ENCODE results near the gene PHF2. TPM values are rescaled to one million over a fixed set of nuclear protein-coding genes. Genes with fewer than 3 reads are reported as not detected.

The PHF2 gene
- total RNA-seq, 4 donors from 2014 or later: 21.1 to 38.2 (median 21.3) TPM

DNA sequence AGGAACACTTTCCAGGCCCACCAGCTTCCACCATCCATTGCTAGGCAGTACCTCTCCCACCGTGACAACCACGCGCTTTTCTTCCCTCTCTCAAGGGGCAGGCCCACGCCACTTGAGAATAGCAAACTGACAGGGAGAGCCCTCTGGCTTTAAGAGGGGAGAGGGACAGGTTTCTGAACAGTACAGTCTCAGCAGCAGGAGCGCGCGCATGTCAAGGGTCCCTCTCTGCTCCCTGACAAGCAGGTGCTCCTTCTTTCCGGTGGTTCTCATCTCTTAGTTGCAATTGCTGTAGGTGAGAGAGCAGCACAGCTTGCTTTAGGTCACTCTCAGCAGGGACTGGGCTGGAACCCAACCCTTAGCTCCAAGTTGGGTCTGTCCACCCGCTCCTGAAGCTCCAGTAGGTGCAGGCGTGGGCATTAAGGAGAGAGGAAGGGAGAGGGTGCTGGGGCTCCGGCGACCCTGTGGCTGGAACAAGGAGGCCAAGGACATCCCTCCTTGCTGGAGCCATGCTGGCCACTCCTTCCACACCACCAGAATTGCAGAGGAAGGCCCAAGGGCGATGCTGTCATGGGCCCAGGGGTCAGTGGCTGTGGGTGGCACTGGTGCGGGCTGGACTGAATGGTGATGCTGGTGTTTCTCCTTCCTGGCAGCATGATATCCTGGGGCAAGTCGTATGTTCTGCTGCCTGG, 9.0 kb upstream of the PHF2 start:
- Histone ChIP-seq H3K9me3 (no peaks in the 10 kb centered on the region), H3K36me3 (peaks cover 0 to 20% (median 8%) of the 10 kb centered on the region in 4 donors), H3K27ac (peak overlapping the region; percentile 91 to 95 (median 94)), H3K27me3 (no peaks in the 10 kb centered on the region), H3K4me3 (peak overlapping the region in 3 of 4 donors; percentile 43 to 56 (median 44)), H3K4me1 (peaks cover 4 to 13% (median 8%) of the 10 kb centered on the region in 4 donors)
- intact Hi-C loops (cut with DNase I; ENCODE audit: low total_unique reads): loop anchor here (5.0 kb wide), 1 partner anchor 115 kb away; the partner anchor contains the start of genes FAM120A and FAM120AOS
- 63 to 67% methylated on average over 7 to 15 of the region's 15 CpGs for WGBS, 2 donors (ENCODE audit: low coverage in 1 of 2)
- no peak for DNase-seq
- in situ Hi-C loops (cut with MboI; ENCODE audit: low pct_ligation_motif_present in 1 of 4, low pct_unique_long_range_greater_than_20kb in 1 of 4, low sequenced_read_pairs in 3 of 4): loop anchor here in 2 of 4 donors (10.0 to 25.0 kb wide), 2 partner anchors 113 to 405 kb away; partner anchors contain the start of genes FAM120A (in 1 of the 2) and FAM120AOS (in 1 of the 2)
- TF ChIP-seq, protein P1, sequence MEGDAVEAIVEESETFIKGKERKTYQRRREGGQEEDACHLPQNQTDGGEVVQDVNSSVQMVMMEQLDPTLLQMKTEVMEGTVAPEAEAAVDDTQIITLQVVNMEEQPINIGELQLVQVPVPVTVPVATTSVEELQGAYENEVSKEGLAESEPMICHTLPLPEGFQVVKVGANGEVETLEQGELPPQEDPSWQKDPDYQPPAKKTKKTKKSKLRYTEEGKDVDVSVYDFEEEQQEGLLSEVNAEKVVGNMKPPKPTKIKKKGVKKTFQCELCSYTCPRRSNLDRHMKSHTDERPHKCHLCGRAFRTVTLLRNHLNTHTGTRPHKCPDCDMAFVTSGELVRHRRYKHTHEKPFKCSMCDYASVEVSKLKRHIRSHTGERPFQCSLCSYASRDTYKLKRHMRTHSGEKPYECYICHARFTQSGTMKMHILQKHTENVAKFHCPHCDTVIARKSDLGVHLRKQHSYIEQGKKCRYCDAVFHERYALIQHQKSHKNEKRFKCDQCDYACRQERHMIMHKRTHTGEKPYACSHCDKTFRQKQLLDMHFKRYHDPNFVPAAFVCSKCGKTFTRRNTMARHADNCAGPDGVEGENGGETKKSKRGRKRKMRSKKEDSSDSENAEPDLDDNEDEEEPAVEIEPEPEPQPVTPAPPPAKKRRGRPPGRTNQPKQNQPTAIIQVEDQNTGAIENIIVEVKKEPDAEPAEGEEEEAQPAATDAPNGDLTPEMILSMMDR (IDR thresholded peaks at IDR 0.05): no peak
- TF ChIP-seq POLR2A (IDR thresholded peaks at IDR 0.05) (no peak), EP300 (IDR thresholded peaks at IDR 0.05; ENCODE audit: low read depth) (no peak)

DNA sequence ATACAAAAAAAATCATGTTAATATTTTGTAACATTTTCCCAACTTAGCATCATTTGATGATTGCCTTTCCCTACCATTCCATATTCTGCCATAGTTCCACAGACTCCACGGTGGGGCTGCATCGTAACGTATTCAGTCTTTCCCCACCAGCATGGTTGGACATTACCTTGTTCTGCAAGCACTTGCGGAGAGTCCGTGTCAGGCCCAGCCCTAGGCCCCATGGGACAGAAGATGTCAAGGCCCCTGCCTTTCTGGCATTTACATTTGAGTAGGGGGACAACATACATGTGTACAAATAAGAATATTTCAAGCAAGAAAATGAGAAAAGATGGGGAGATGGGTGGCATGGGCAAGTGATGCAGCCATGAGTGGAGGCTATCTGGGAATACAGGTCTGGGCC, 8.2 kb upstream of the PHF2 start:
- Histone ChIP-seq H3K4me1 (peaks cover 4 to 13% (median 8%) of the 10 kb centered on the region in 4 donors), H3K36me3 (peaks cover 0 to 12% (median 5%) of the 10 kb centered on the region in 4 donors), H3K9me3 (no peaks in the 10 kb centered on the region), H3K4me3 (no peak overlapping the region), H3K27ac (no peak overlapping the region), H3K27me3 (no peaks in the 10 kb centered on the region)
- WGBS, 2 donors (ENCODE audit: low coverage in 1 of 2): 94 to 96% methylated on average over 3 to 5 of the region's 5 CpGs
- no peak for TF ChIP-seq POLR2AphosphoS5 (IDR thresholded peaks at IDR 0.05)
- TF ChIP-seq, protein P1 (IDR thresholded peaks at IDR 0.05): no peak
- TF ChIP-seq POLR2A (IDR thresholded peaks at IDR 0.05): no peak
- TF ChIP-seq EP300 (IDR thresholded peaks at IDR 0.05; ENCODE audit: low read depth): no peak
- intact Hi-C loops (cut with DNase I; ENCODE audit: low total_unique reads) (loop anchor here (5.0 kb wide), 1 partner anchor 116 kb away; the partner anchor contains the start of genes FAM120A and FAM120AOS), in situ Hi-C loops (cut with MboI; ENCODE audit: low pct_ligation_motif_present in 1 of 4, low pct_unique_long_range_greater_than_20kb in 1 of 4, low sequenced_read_pairs in 3 of 4) (loop anchor here in 2 of 4 donors (10.0 to 25.0 kb wide), 2 partner anchors 113 to 406 kb away; partner anchors contain the start of genes FAM120A (in 1 of the 2) and FAM120AOS (in 1 of the 2))
- no peak for DNase-seq

GRCh38 chr9:93569621-93570174, 6.7 kb upstream of the PHF2 start:
- in situ Hi-C loops (cut with MboI; ENCODE audit: low pct_ligation_motif_present in 1 of 4, low pct_unique_long_range_greater_than_20kb in 1 of 4, low sequenced_read_pairs in 3 of 4) (loop anchor here in 2 of 4 donors (10.0 to 25.0 kb wide), 2 partner anchors 115 to 407 kb away; partner anchors contain the start of genes FAM120A (in 1 of the 2) and FAM120AOS (in 1 of the 2)), intact Hi-C loops (cut with DNase I; ENCODE audit: low total_unique reads) (loop anchor here (5.0 kb wide), 1 partner anchor 117 kb away; the partner anchor contains the start of genes FAM120A and FAM120AOS)
- WGBS, 2 donors (ENCODE audit: low coverage in 1 of 2): 85% methylated on average over 1 of the region's 1 CpG; no CpG with 5 or more reads in 1 of the 2 donors
- Histone ChIP-seq H3K4me1 (peaks cover 4 to 13% (median 8%) of the 10 kb centered on the region in 4 donors), H3K36me3 (no peaks in the 10 kb centered on the region), H3K27me3 (no peaks in the 10 kb centered on the region), H3K9me3 (no peaks in the 10 kb centered on the region), H3K27ac (no peak overlapping the region), H3K4me3 (no peak overlapping the region)
- TF ChIP-seq POLR2AphosphoS5 (IDR thresholded peaks at IDR 0.05) (no peak), POLR2A (IDR thresholded peaks at IDR 0.05) (no peak), EP300 (IDR thresholded peaks at IDR 0.05; ENCODE audit: low read depth) (no peak)
- TF ChIP-seq, protein P1 (IDR thresholded peaks at IDR 0.05): no peak
- DNase-seq: no peak

- WGBS, 2 donors (ENCODE audit: low coverage in 1 of 2): 94 to 95% methylated on average over 2 of the region's 2 CpGs
- no peak overlapping the region for H3K27ac ChIP-seq
- H3K4me1 ChIP-seq: peaks cover 7 to 15% (median 11%) of the 10 kb centered on the region in 4 donors
- H3K36me3 ChIP-seq: no peaks in the 10 kb centered on the region
- H3K4me3 ChIP-seq: no peak overlapping the region
- DNase-seq: no peak
- H3K27me3 ChIP-seq: no peaks in the 10 kb centered on the region
- in situ Hi-C loops (cut with MboI; ENCODE audit: low pct_ligation_motif_present in 1 of 4, low pct_unique_long_range_greater_than_20kb in 1 of 4, low sequenced_read_pairs in 3 of 4): loop anchor here in 2 of 4 donors (25.0 kb wide), 1 partner anchor 410 kb away; no protein-coding TSS in a partner anchor
- intact Hi-C loops (cut with DNase I; ENCODE audit: low total_unique reads): no loop called here
- no peaks in the 10 kb centered on the region for H3K9me3 ChIP-seq
- TF ChIP-seq EP300 (IDR thresholded peaks at IDR 0.05; ENCODE audit: low read depth): no peak
- TF ChIP-seq, protein P1 (IDR thresholded peaks at IDR 0.05): no peak
- TF ChIP-seq POLR2A (IDR thresholded peaks at IDR 0.05): no peak
- TF ChIP-seq POLR2AphosphoS5 (IDR thresholded peaks at IDR 0.05): no peak
Observed at GRCh38 chr9:93572221-93572620, 4.2 kb upstream of the PHF2 start.
